HL-60/S4 (cell line): ENCODE data around the gene COBLL1.
"Not testable (repeated sequence)": the region's sequence is repeated elsewhere in the genome, so short reads cannot be mapped to it uniquely, and the experiment has no call there.

Experiments
- in situ Hi-C: fragments of 300-500 bp; cut with MboI; formaldehyde crosslinking; loops from 2 replicates; pipeline ENCODE4 v1.14.3; 2022; ENCODE audit warnings: low sequenced_read_pairs

The COBLL1 gene

DNA sequence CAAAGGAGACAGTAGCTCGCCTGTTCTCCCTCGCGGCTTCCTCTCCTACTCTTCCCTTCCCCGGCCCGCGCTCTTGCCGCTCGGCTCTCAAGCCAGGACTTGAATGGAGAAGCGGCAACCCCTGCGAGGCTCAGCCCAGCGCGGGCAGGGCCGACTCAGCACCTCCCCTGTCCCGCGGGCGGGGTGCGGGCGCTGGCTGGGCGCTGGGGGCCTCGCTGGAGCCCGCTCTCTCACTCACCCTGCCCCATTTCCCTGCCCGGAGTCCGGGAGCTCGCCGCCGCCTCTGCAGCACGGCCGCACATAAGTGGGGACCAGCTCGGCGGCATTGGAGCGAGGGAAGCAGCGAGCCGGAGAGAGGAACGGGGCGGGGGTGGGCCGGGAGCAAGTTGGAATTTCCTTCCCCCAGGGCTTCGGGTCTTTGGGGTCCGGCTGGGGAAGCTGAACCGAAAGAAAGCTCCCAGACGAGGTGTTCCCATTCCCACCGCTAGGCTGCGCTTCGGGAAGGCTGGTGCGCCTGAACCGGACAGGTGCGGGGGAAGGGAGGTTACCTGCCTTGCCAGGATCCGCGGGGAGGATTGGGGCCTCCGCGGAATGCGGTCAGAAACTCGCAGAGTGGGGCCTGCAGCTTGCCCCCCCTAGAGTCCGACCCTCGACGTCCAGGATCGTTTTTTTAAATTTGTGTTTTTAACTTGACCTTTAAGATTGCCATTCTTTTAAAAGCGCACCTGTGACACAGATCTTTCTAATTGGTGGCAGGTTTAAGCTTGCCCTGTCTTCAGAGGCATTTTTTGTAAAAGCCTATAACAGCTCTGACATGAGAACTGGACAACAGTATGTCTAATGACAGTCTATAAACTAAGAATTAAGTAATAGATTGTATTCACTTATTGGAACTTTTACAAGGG is at the start of gene COBLL1:
TSS of gene COBLL1 (minus strand) at position 105 of the 905 bp plus-strand sequence. CDS start 627 bp downstream, outside the sequence.
- in situ Hi-C loops, result no loop called here

- in situ Hi-C loops, result no loop called here
Observed at GRCh38 chr2:164890544-164890943, 48.9 kb upstream of the COBLL1 start.

GRCh38 chr2:164888592-164888991 is 47.0 kb upstream of the COBLL1 start:
- in situ Hi-C loops, result no loop called here

DNA sequence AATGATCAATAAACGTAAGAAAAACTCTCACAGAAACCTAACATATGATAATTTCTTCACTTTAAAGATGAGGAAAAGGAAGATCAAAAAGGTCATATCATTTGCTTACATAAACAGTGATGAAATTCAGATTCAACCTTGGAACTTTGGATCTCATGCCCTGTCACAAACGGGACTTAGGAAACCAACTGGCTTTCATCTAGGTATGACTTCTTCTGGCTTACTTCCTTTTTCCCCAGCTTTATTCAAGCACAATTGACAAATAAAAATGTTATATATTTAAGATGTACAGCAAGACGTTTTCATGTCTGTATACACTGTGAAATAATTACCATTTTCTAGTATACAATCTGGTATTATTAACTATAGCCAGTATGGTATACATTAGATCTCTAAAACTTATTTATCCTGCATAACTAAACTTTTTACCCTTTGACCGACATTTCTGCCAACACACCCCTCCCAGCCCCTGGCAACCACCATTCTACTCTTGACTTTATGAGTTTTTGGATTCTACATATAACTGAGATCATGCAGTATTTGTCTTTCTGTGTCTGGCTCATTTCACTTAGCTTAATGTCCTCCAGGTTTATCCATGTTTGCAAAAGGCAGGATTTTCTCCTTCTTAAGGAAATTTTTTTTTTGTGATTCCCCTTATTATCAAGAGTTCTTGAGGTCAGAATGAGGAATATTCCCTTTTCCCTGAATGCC is 46.0 kb upstream of the COBLL1 start:
- in situ Hi-C loops, result no loop called here

GRCh38 chr2:164882276-164882675 is 40.7 kb upstream of the COBLL1 start:
- in situ Hi-C loops, result no loop called here

GRCh38 chr2:164881524-164881923 is 39.9 kb upstream of the COBLL1 start:
- in situ Hi-C loops, result no loop called here

DNA sequence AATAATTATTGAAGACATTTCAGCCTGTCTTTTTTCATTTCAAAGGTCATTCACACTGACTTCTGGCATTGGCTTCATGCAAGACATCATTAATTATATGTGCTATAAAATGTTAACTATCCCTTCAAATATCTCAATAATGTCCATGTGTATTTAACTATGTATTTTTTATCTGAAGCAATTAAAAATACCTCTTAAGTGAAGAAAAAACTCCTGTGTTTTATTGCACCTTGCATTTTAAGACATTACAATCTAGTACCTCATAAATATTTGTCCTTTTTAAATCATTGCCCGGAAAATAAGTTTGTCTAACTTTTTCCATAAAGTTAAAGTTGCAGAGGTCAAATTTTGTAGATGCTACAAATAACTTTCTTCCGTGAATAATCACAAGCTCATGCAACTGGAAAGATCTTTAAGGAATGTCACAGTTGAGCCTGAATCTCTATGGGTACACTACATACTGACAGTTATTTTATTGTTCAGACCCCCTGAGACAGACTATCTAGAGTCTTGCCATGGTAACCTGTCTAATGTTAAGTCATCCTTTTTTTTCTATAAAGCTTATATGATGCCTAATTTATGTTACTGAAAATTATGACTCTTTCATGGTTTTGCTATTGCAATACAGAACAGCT is 38.4 kb upstream of the COBLL1 start:
- in situ Hi-C loops, result no loop called here

GRCh38 chr2:164877927-164878326 is 36.3 kb upstream of the COBLL1 start:
- in situ Hi-C loops, result no loop called here

GRCh38 chr2:164877169-164877568 is 35.5 kb upstream of the COBLL1 start:
- in situ Hi-C loops, result no loop called here

GRCh38 chr2:164875334-164876205 is 33.9 kb upstream of the COBLL1 start:
- in situ Hi-C loops, result no loop called here

- in situ Hi-C loops, result no loop called here
Observed at GRCh38 chr2:164873210-164873908, 31.7 kb upstream of the COBLL1 start.

GRCh38 chr2:164871404-164871803 is 29.8 kb upstream of the COBLL1 start:
- in situ Hi-C loops, result no loop called here

DNA sequence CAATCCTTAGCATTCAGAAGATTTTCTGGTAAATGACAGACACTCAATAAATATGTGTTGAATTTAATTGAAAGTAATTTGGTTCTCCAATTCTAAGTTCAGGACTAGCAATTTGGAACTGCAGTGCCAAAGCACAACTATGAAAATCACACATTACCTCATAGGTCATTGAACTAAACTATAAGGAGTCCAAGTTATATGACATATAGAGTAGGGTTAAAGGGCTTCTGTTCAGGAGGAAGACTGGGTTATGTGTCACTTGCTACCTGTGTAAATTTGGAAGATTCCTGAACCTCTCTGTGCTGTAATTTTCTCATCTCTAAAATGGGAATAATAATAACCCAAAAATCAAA is 27.8 kb upstream of the COBLL1 start:
- in situ Hi-C loops, result no loop called here

DNA sequence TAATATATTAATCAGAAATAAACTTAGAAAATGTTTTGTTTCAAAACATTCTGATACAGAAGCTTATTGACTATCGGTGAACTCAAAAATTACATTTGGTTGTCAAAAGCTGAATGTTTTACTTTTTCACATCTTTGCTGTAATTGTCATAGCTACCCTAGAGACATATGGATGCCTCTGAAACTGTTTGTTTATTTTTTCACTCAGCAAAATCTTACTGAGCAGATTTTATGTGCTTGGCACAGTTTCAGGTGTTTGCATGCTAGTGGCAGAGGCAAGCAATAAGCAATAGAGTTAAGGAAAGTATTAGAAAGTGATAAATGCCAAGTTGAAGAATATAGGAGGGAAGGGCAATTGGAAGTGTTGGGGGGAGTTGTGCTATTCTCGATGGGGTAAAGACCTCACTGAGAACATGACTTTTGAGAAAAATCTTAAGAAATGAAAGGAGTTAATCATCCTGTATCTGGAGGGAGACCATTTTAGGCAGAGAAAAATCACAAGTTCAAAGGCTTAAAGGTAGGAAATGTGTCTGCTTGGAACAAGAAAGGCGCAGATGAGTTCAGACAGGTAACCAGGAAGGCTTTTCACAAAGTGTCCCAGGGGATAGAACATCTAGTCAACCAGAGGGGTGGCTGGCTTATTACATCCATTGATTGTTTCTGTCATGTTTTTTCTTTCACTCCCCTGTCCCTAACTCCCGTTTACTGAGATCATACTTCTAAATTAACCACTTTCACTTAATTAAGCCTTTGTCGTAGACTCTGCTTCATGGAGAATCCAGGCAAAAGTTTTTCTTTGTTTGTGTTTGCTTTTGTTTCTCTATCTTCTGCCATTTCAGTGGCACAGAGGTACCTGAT is 27.2 kb upstream of the COBLL1 start:
- in situ Hi-C loops, result no loop called here

GRCh38 chr2:164867779-164868397 is 26.3 kb upstream of the COBLL1 start:
- in situ Hi-C loops, result no loop called here

DNA sequence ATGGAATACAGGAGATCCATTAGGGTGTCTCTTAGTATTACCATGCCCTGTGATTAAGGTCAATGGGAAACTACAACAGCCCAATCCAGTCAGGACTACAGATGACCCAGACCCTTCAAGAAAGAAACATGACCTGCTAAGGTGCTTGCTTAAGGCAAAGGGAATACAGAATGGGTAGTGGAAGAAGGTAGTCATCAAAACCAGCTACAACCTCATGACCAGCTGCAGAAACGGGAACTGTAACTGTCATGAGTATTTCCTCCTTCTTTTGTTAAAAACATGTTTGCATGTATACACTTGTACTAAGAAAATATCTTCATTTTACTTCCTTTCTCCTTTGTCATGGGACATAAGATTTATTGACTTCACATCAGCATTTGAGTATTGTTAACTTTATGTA is 24.8 kb upstream of the COBLL1 start:
- in situ Hi-C loops, result not testable (repeated sequence)

GRCh38 chr2:164860694-164861042 is 19.0 kb upstream of the COBLL1 start:
- in situ Hi-C loops, result no loop called here

GRCh38 chr2:164859906-164860693 is 18.5 kb upstream of the COBLL1 start:
- in situ Hi-C loops, result not testable (repeated sequence)
